Measurements from ENCODE around the gene MRPS12. TPM values are rescaled to one million over a fixed set of nuclear protein-coding genes. Genes with fewer than 3 reads are reported as not detected.

MRPS12 gene
- total RNA-seq, 2 donors from 2014 or later, result 16.6 to 16.8 TPM

GRCh38 chr19:38980583-38981374 lies 50.0 kb downstream of the MRPS12 start:
- no peak overlapping the region for H3K4me3 ChIP-seq
- H3K27ac ChIP-seq, result no peak overlapping the region
- H3K9me3 ChIP-seq, result no peaks in the 10 kb centered on the region
- ATAC-seq (no peak), DNase-seq (no peak)
- TF ChIP-seq CTCF (IDR thresholded peaks at IDR 0.05), result no peak
- TF ChIP-seq POLR2A (IDR thresholded peaks at IDR 0.05), result no peak
- peaks cover 27% of the 10 kb centered on the region for H3K4me1 ChIP-seq
- H3K36me3 ChIP-seq (replicated peaks in 1 of 2; ENCODE audit: insufficient read depth in 1 of 2, low read depth in 2 of 2), result no peaks in the 10 kb centered on the region
- 77 to 86% methylated on average over 5 to 10 of the region's 10 CpGs for WGBS, 2 donors
- intact Hi-C loops (cut with DNase I), result no loop called here
- H3K27me3 ChIP-seq, result no peaks in the 10 kb centered on the region

Other genes with a start within 250 kb of the MRPS12 start
- gene CAPN12, start 186.5 kb upstream of the MRPS12 start, total RNA-seq, result 10 to 100 TPM in 1 of 2 donors, 1 to 10 TPM in 1; 9.9 to 11.4 TPM
- gene LGALS7, start 157.4 kb upstream of the MRPS12 start, total RNA-seq, result not detected
- not detected for gene LGALS7B, start 141.7 kb upstream of the MRPS12 start, total RNA-seq
- gene LGALS4, start 118.0 kb upstream of the MRPS12 start, total RNA-seq, result 100 to 1,000 TPM in 1 of 2 donors, 10 to 100 TPM in 1; 54.1 to 153 TPM
- 10 to 100 TPM; 87.4 to 93.3 TPM for gene ECH1, start 99.2 kb upstream of the MRPS12 start, total RNA-seq
- gene HNRNPL, start 81.0 kb upstream of the MRPS12 start, total RNA-seq, result 100 to 1,000 TPM in 1 of 2 donors, 10 to 100 TPM in 1; 80.4 to 139 TPM
- 10 to 100 TPM in 1 of 2 donors, 1 to 10 TPM in 1; 6.9 to 13.7 TPM for gene RINL, start 52.7 kb upstream of the MRPS12 start, total RNA-seq
- 10 to 100 TPM; 33.2 to 39.6 TPM for gene SIRT2, start 31.3 kb upstream of the MRPS12 start, total RNA-seq
- 10 to 100 TPM in 1 of 2 donors, 1 to 10 TPM in 1; 7.8 to 28.3 TPM for gene NFKBIB, start 31.0 kb upstream of the MRPS12 start, total RNA-seq
- not detected for gene CCER2, start 18.8 kb upstream of the MRPS12 start, total RNA-seq
- 10 to 100 TPM; 25.2 to 34.6 TPM for gene SARS2, start 181 bp upstream of the MRPS12 start, total RNA-seq
- gene FBXO17, start 44.8 kb downstream of the MRPS12 start, total RNA-seq, result 10 to 100 TPM; 18.8 to 25.2 TPM
- gene FBXO27, start 101.6 kb downstream of the MRPS12 start, total RNA-seq, result 1 to 10 TPM in 1 of 2 donors, under 1 TPM in 1; 0.52 to 4.3 TPM
- not detected for gene ACP7, start 153.4 kb downstream of the MRPS12 start, total RNA-seq
- gene PAK4, start 194.8 kb downstream of the MRPS12 start, total RNA-seq, result 10 to 100 TPM; 18.9 to 40.2 TPM